OCI-LY7 (cell line): Measurements from ENCODE around the gene ZNF528.

Experiments used
- EZH2phosphoT487 ChIP-seq: fragments of 200-600 bp; sonication (generic); IDR thresholded peaks from 2 replicates; pipeline ENCODE4 v1.6.1; 2018; ENCODE audit warnings: low read depth, borderline replicate concordance, mild to moderate bottlenecking, mixed run types, antibody characterized with exemption, low read length, moderate library complexity, mixed read lengths
- TF ChIP-seq, protein P1 (sequence below): fragments of 200-600 bp; sonication (generic); conservative IDR thresholded peaks from 2 replicates; pipeline ENCODE4 v1.5.1; 2014; ENCODE audit warnings: mild to moderate bottlenecking, antibody characterized with exemption, low read length, moderate library complexity, mixed read lengths

DNA sequence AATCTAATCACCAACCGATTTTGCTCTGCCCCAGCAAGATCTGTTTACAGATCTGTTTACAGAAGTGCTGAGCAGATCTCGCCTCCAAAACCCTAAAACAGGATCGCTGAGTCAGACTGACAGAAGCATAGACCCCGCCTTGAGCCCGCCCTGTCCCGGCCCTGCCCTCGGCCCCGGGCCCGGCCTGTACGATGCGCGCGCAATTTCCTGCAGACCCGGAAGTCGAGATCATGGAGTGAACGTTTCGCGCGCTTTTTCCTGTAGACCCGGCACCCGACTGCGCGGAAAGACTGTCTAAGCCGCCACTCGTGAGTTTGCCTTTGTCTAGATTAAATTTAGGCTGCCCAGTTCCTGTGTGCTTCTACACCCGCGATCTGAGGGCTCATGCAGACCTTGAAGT lies 31.3 kb downstream of the ZNF528 start, which contains the start of gene ZNF534:
- TF ChIP-seq, protein P1, sequence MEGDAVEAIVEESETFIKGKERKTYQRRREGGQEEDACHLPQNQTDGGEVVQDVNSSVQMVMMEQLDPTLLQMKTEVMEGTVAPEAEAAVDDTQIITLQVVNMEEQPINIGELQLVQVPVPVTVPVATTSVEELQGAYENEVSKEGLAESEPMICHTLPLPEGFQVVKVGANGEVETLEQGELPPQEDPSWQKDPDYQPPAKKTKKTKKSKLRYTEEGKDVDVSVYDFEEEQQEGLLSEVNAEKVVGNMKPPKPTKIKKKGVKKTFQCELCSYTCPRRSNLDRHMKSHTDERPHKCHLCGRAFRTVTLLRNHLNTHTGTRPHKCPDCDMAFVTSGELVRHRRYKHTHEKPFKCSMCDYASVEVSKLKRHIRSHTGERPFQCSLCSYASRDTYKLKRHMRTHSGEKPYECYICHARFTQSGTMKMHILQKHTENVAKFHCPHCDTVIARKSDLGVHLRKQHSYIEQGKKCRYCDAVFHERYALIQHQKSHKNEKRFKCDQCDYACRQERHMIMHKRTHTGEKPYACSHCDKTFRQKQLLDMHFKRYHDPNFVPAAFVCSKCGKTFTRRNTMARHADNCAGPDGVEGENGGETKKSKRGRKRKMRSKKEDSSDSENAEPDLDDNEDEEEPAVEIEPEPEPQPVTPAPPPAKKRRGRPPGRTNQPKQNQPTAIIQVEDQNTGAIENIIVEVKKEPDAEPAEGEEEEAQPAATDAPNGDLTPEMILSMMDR = no peak
- no peak for TF ChIP-seq EZH2phosphoT487
